Activated CD8-positive, alpha-beta memory T cell treated with anti-CD3 and anti-CD28 coated beads, Interleukin-2, amount 10 ng/mL, durations not matched to agents 7 days and 5 days (primary cell): Measurements from ENCODE around the gene DSG1. TPM values are rescaled to one million over a fixed set of nuclear protein-coding genes. Genes with fewer than 3 reads are reported as not detected.

Experiments
- total RNA-seq, 2 experiments: library from RNA; stranded (reverse); gene quantifications; one replicate each; pipeline ENCODE4 v1.2.3, GENCODE V29; 2021

DSG1 gene
- total RNA-seq, 2 experiments from 2014 or later: not detected

Other genes starting within 250 kb of the DSG1 start
- gene DSC2, start 215.7 kb upstream of the DSG1 start, total RNA-seq: not detected
- not detected for gene DSC1, start 155.3 kb upstream of the DSG1 start, total RNA-seq
- not detected for gene DSG4, start 58.6 kb downstream of the DSG1 start, total RNA-seq
- gene DSG3, start 129.6 kb downstream of the DSG1 start, total RNA-seq: not detected
- gene DSG2, start 180.0 kb downstream of the DSG1 start, total RNA-seq: under 1 TPM; 0.09 to 0.35 TPM